ENCODE data around the gene EFCAB12. TPM values are rescaled to one million over a fixed set of nuclear protein-coding genes. Genes with fewer than 3 reads are reported as not detected.
"Not testable (repeated sequence)": the region's sequence is repeated elsewhere in the genome, so short reads cannot be mapped to it uniquely, and the experiment has no call there.

Gene EFCAB12
- total RNA-seq, 1 donor from 2014 or later, result 0.63 TPM

DNA sequence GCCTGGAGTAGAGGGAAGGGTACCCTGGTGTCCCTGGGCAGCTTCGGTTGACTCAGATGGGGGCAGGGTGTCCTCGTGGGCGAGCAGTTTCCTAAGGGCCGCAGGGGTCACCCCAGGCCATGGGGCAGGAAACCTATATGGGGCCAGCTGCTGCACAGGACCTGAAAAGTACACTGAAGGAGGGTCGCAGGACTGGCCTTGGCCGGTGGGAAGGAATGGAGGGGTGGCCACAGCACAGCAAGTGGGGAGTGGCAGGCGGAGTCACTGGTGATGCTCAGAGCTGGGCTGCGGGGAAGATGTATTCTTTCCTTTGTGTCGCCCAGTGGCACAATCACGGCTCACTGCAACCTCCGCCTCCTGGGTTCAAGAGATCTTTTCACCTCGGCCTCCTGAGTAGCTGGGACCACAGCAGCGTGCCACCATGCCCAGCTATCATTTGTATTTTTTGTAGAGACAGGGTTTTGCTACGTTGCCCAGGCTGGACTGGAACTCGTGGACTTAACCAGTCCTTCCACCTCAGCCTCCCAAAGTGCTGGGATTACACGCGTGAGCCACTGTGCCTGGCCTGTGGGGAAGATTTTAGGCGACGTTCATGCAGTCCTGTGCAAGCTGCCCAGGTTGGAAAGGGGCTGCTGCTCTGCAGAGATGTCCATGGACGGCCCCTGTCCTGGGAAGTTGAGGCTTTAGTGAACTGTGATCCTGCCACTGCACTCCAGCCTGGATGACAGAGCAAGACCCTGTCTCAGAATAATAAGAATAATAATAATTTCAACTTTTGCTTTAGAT lies 57.2 kb downstream of the EFCAB12 start:
- no peaks in the 10 kb centered on the region for H3K27me3 Mint-ChIP-seq
- H3K4me3 Mint-ChIP-seq, result no peak overlapping the region
- no peaks in the 10 kb centered on the region for H3K4me1 Mint-ChIP-seq
- DNase-seq, result no peak
- no peak overlapping the region for H3K27ac Mint-ChIP-seq
- intact Hi-C loops (cut with micrococcal nuclease), result no loop called here
- H3K36me3 Mint-ChIP-seq (ENCODE audit: low read depth), result no peaks in the 10 kb centered on the region
- no peaks in the 10 kb centered on the region for H3K9me3 Mint-ChIP-seq

DNA sequence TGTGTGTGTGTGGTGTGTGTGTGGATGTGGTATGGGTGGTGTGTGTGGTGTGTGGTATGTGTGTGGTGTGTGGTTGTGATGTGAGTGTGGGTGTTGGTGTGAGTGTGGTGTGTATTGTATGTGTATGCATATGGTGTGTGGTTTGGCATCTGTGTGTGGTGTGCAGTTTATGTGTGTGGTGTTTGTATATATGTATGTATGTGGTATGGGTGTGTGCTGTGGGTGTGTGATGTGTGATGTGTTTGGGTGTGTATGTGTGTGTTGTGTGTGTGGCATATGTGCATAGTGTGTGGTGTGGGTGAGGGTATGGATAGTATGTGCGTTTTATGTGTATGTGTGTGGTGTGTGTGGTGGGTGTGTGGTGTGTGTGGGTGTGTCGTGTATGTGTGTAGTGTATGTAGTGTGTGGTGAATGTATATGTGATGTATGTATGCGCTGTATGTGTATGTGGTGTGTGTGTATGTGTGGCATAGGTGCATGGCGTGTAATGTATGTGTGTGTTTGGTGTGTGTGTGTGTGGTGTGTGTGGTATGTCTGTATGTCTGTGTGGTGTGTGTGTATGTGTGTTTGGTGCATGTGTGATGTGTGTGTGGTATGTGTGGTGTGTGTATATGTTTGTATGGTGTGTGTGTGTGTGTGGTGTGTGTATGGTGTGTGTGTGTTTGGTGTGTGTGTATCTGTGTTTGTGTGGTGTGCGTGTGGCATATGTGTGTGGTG lies 58.0 kb downstream of the EFCAB12 start:
- intact Hi-C loops (cut with micrococcal nuclease), result no loop called here
- H3K27me3 Mint-ChIP-seq, result no peaks in the 10 kb centered on the region
- H3K4me3 Mint-ChIP-seq, result no peak overlapping the region
- no peak overlapping the region for H3K27ac Mint-ChIP-seq
- no peaks in the 10 kb centered on the region for H3K4me1 Mint-ChIP-seq
- DNase-seq, result no peak
- no peaks in the 10 kb centered on the region for H3K9me3 Mint-ChIP-seq
- no peaks in the 10 kb centered on the region for H3K36me3 Mint-ChIP-seq (ENCODE audit: low read depth)

DNA sequence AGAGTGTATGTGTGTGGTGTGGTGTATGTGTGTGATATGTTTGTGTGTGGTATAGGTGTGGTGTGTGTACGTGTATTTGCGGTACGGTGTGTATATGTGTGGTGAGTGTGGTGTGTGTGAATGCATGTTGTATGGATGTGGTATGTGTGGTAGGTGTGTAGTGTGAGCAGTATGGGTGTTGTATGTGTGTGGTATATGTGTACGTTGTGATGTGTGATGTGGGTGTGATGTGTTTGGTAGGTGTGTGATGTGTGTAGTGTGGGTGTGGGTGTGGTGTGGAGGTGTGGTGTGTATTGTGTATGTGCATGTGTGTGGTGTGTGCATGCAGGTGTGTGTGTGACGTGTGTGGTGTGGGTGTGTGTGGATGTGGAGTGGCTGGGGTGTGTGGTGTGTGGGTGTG lies 58.7 kb downstream of the EFCAB12 start:
- no peaks in the 10 kb centered on the region for H3K27me3 Mint-ChIP-seq
- H3K36me3 Mint-ChIP-seq (ENCODE audit: low read depth), result no peaks in the 10 kb centered on the region
- H3K9me3 Mint-ChIP-seq, result no peaks in the 10 kb centered on the region
- H3K4me1 Mint-ChIP-seq, result no peaks in the 10 kb centered on the region
- no peak for DNase-seq
- no peak overlapping the region for H3K4me3 Mint-ChIP-seq
- intact Hi-C loops (cut with micrococcal nuclease), result no loop called here
- H3K27ac Mint-ChIP-seq, result no peak overlapping the region

DNA sequence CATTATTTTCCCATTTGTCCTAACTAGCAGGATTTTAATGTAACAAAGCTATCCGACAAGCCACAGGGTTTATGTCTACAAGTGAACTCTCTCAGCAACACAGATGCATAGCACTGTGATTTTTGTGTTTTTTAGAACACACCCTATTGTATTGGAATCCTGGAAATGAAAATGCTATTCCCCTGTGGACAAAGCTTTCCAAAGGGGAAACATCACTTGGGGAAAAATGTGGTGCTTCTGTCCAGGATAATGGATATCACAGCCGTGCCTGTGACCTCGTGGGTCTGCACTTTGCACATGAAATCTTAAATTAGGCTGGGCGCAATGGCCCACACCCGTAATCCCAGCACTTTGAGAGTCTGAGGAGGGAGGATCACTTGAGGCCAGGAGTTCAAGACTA lies 60.6 kb downstream of the EFCAB12 start:
- no peak for DNase-seq
- intact Hi-C loops (cut with micrococcal nuclease), result no loop called here
- Mint-ChIP-seq H3K9me3 (no peaks in the 10 kb centered on the region), H3K4me1 (no peaks in the 10 kb centered on the region), H3K27me3 (no peaks in the 10 kb centered on the region), H3K36me3 (ENCODE audit: low read depth) (no peaks in the 10 kb centered on the region), H3K27ac (no peak overlapping the region), H3K4me3 (no peak overlapping the region)

DNA sequence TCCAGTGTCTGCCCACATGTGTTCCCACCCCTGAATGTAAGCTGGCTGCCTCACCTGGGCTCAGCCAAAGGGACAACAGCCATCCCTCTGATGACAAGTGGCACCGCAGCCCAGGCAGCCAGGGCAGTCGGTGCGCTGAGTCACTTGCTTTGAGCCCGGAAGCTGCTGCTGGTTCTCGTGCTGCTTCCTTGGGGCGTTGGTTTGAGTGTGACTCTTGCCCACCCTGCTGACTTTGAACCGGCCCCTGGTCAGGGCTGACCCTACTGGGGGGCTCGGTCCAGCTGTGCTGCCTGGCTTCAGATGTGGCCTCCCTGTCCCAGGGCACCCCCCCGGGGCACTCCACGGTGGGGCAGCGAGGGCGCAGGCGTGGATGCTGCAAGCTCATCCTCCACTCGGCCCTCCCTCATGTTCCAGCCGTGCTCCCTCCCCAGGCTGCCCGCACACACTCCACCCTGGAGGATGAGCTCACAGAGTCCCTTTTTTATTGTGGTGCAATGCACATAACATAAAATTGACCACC lies 62.1 kb downstream of the EFCAB12 start:
- Mint-ChIP-seq H3K27me3 (no peaks in the 10 kb centered on the region), H3K9me3 (no peaks in the 10 kb centered on the region), H3K4me3 (no peak overlapping the region), H3K4me1 (no peaks in the 10 kb centered on the region), H3K27ac (no peak overlapping the region), H3K36me3 (ENCODE audit: low read depth) (no peaks in the 10 kb centered on the region)
- no peak for DNase-seq
- intact Hi-C loops (cut with micrococcal nuclease), result no loop called here

DNA sequence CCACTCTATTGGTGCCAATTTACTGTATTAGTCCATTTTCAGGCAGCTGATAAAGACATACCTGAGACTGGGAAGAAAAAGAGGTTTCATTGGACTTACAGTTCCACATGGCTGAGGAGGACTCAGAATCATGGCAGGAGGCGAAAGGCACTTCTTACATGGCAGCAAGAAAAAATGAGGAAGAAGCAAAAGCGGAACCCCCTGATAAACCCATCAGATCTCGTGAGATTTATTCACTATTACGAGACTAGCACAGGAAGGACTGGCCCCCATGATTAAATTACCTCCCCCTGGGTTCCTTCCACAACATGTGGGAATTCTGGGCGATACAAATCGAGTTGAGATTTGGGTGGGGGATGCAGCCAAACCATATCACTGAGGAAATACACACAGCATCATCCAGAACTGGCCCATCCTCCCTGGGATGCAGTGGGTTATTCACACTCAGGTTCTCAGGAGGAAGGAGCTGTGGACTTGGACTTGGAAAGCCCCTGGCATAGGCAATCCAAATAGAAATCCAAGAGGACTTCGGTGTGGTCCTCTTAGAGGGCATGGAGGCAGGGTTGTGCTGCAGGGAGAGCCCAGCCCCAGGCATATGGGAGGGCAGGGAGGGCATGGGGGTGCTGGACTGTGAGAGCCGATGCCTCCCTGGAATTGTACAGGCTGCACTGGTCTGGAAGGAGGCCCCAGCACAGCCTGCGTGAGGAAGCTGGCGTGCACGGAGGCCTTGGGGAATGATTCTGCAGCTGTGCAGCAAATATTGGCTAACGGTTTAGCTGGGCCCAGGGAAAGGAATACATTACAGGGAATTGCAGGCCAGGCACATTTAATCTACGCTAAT lies 62.9 kb downstream of the EFCAB12 start:
- H3K27ac Mint-ChIP-seq, result no peak overlapping the region
- H3K36me3 Mint-ChIP-seq (ENCODE audit: low read depth), result no peaks in the 10 kb centered on the region
- H3K9me3 Mint-ChIP-seq, result no peaks in the 10 kb centered on the region
- no peaks in the 10 kb centered on the region for H3K27me3 Mint-ChIP-seq
- intact Hi-C loops (cut with micrococcal nuclease), result no loop called here
- DNase-seq, result no peak
- no peak overlapping the region for H3K4me3 Mint-ChIP-seq
- no peaks in the 10 kb centered on the region for H3K4me1 Mint-ChIP-seq

DNA sequence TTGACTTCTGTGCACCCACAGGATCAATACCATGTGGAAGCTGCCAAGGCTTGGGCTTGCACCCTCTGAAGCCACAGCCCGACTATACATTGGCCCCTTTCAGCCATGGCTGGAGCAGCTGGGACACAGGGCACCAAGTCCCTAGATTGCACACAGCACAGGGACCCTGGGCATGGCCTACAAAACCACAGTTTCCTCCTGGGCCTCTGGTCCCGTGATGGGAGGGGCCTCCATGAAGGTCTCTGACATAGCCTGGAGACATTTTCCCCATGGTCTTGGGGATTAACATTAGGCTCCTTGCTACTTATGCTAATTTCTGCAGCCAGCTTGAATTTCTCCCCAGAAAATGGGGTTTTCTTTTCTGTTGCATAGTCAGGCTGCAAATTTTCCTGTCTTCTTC lies 63.6 kb downstream of the EFCAB12 start:
- H3K36me3 Mint-ChIP-seq (ENCODE audit: low read depth); H3K4me1 Mint-ChIP-seq; H3K27me3 Mint-ChIP-seq; H3K27ac Mint-ChIP-seq; H3K9me3 Mint-ChIP-seq; DNase-seq; intact Hi-C loops (cut with micrococcal nuclease); H3K4me3 Mint-ChIP-seq: not testable (repeated sequence)

DNA sequence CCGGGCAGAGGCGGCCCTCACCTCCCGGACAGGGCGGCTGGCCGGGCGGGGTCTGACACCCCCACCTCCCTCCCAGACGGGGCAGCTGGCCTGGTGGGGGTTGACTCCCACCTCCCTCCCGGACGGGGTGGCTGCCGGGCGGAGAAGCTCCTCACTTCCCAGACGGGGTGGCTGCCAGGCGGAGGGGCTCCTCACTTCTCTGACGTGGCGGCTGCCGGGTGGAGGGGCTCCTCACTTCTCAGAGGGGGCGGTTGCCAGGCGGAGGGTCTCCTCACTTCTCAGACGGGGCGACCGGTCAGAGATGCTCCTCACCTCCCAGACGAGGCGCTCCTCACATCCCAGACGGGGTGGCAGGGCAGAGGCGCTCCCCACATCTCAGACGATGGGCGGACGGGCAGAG lies 65.1 kb downstream of the EFCAB12 start:
- H3K4me3 Mint-ChIP-seq; H3K27ac Mint-ChIP-seq; H3K27me3 Mint-ChIP-seq; H3K4me1 Mint-ChIP-seq; H3K36me3 Mint-ChIP-seq (ENCODE audit: low read depth); DNase-seq; H3K9me3 Mint-ChIP-seq; intact Hi-C loops (cut with micrococcal nuclease): not testable (repeated sequence)

DNA sequence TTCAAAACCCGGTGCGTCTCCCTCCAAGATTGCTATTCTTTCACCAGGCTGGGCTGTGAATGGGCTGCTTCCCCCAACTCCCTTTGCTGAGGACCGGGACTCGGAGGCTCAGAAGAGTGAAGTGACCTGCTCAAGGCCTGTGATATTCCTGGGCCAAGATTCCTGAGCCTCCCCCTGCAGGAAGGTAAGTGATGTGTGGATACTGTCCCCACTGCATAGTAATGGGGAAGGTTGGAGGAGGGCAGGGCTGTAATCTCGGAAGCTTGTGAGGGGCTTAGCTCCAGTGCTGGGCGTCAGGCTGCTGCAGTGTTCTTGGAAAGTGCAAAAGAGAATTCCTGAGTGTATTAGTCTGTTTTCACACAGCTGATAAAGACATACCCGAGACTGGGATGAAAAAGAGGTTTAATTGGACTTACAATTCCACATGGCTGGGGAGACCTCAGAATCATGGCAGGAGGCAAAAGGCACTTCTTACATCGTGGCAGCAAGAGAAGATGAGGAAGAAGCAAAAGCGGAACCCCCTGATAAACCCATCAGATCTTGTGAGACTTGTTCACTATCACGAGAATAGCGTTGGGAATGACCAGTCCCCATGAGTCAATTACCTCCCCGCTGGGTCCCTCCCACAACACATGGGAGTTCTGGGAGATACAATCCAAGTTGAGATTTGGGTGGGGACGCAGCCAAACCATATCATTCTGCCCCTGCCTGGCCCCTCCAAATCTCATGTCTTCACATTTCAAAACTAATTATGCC lies 67.6 kb downstream of the EFCAB12 start:
- H3K36me3 Mint-ChIP-seq (ENCODE audit: low read depth), result no peaks in the 10 kb centered on the region
- intact Hi-C loops (cut with micrococcal nuclease), result no loop called here
- H3K9me3 Mint-ChIP-seq, result no peaks in the 10 kb centered on the region
- DNase-seq, result no peak
- no peaks in the 10 kb centered on the region for H3K27me3 Mint-ChIP-seq
- no peak overlapping the region for H3K4me3 Mint-ChIP-seq
- H3K27ac Mint-ChIP-seq, result no peak overlapping the region
- no peaks in the 10 kb centered on the region for H3K4me1 Mint-ChIP-seq

DNA sequence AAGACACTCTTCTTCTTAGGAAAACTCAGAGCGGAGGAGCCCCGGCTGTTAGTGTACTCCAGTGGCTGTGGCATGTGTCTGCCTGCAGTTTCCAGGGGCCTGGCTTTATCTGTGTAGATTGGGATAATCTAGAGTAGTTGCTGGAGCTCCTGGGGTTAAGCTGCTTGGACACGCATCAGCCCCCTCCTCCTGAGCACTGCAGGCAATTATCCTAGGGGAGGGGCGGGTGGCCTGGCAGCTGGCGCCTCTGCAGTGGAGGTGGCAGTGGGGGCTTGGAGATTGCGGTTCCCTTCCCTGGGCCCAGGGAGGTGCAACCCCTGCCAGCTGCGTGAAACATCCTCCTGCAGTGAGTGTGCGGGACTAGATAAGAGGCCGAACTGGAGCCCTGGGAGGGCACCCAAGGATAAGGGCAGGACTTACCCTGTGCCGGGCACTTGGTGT lies 68.2 kb downstream of the EFCAB12 start:
- Mint-ChIP-seq H3K4me3 (no peak overlapping the region), H3K36me3 (ENCODE audit: low read depth) (no peaks in the 10 kb centered on the region), H3K27ac (no peak overlapping the region), H3K9me3 (no peaks in the 10 kb centered on the region), H3K27me3 (no peaks in the 10 kb centered on the region), H3K4me1 (no peaks in the 10 kb centered on the region)
- intact Hi-C loops (cut with micrococcal nuclease), result no loop called here
- no peak for DNase-seq

DNA sequence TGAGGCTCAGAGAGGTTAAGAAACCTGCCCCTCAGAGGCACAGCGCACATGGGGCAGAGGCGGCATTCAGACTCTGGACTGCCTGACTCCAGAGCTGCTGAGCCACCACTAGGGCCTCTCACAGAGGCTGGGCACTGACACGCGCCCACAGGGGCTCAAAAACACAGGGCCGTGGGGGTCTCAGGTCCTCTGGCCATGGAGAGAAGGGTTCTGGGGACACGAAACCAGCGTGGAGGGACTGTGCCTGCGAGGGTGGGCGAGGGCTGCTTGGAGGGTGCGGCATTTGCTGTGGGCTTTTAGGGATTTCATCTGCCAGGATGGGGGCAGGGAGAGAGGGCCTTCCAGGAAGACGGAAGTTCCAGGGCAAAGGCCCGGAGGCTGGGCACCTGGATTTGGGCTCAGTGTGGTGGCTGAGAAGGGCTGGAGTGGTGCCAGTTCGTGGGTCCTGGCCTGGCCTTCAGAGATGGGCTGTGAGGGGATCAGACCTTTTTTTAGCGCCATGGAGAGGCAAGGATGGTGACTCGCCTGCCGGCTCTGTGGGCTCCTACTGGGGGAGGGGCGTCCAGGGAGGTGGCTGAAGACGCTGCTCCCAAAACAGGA lies 69.6 kb downstream of the EFCAB12 start:
- Mint-ChIP-seq H3K4me1 (no peaks in the 10 kb centered on the region), H3K36me3 (ENCODE audit: low read depth) (no peaks in the 10 kb centered on the region), H3K27me3 (no peaks in the 10 kb centered on the region), H3K27ac (no peak overlapping the region), H3K9me3 (no peaks in the 10 kb centered on the region), H3K4me3 (no peak overlapping the region)
- no peak for DNase-seq
- intact Hi-C loops (cut with micrococcal nuclease), result no loop called here

DNA sequence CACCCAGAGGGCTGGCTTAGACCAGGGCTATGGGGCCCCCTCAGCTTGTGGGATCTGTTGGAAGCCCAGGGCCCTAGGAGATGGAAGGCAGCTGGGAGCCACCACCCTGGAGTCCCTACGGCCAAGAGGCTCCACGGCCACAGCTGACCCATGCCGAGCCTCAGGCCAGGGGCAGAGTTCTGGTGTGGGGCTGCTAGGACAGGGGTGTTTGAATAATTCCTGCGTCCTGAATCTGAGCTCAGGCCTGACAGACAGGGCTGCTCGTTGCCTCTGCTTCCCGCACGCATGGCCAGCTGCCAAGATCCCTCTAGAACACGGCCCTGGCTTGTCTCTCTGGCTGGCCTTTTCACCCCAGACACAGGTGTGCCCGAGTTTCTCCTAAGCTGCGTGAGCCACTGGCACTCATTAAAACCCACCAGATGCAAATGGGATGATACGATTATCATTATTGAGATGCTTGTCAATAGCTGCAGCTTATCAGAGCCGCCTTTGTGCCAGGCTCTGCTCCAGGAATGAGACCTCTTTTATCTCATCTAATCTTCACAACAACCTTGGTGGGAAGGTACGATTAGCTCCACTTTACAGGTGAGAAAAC lies 70.2 kb downstream of the EFCAB12 start:
- Mint-ChIP-seq H3K9me3 (no peaks in the 10 kb centered on the region), H3K27ac (no peak overlapping the region), H3K27me3 (no peaks in the 10 kb centered on the region), H3K4me1 (no peaks in the 10 kb centered on the region), H3K36me3 (ENCODE audit: low read depth) (no peaks in the 10 kb centered on the region), H3K4me3 (no peak overlapping the region)
- DNase-seq, result no peak
- intact Hi-C loops (cut with micrococcal nuclease), result no loop called here

DNA sequence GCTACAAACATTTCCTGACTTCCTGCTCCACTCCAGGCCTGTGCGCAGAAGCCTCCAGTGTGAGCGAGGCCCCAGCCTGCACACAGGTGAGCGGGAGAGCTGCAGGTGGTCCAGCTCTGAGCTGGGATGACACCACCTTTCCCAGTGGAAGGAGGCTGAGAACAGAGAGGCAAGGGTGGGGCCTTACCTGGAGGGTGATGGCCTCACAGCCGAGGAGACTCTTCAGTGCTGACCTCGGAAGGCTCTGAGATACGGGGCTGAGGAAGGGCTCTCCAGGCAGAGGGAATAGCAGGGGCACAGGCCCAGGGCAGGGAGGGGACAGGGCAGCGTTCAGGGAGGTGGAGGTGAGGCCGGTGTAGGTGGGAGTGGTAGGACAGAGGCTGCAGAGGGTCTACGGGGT lies 70.8 kb downstream of the EFCAB12 start:
- Mint-ChIP-seq H3K4me3 (no peak overlapping the region), H3K9me3 (no peaks in the 10 kb centered on the region), H3K27me3 (no peaks in the 10 kb centered on the region), H3K36me3 (ENCODE audit: low read depth) (no peaks in the 10 kb centered on the region), H3K4me1 (peaks cover 3% of the 10 kb centered on the region), H3K27ac (no peak overlapping the region)
- intact Hi-C loops (cut with micrococcal nuclease), result no loop called here
- no peak for DNase-seq

All from activated CD4-positive, alpha-beta T cell treated with anti-CD3 and anti-CD28 coated beads, Interleukin-2, amount 10 ng/mL, durations not matched to agents 24 days and 14 days (primary cell).